Measurements from ENCODE around the gene NCF4. TPM values are rescaled to one million over a fixed set of nuclear protein-coding genes. Genes with fewer than 3 reads are reported as not detected.

Gene NCF4
- total RNA-seq, 4 donors from 2014 or later, result 4.4 to 175 (median 13.0) TPM

GRCh38 chr22:36875741-36876140 is 14.9 kb downstream of the NCF4 start:
- H3K27me3 ChIP-seq, result no peaks in the 10 kb centered on the region
- no peak for DNase-seq
- peaks cover 0 to 3% (median 0%) of the 10 kb centered on the region in 3 donors for H3K36me3 ChIP-seq
- TF ChIP-seq CTCF (IDR thresholded peaks at IDR 0.05), result no peak
- TF ChIP-seq POLR2A (IDR thresholded peaks at IDR 0.05), result no peak
- H3K4me3 ChIP-seq, result no peak overlapping the region
- no peaks in the 10 kb centered on the region for H3K9me3 ChIP-seq
- no peaks in the 10 kb centered on the region for H3K4me1 ChIP-seq
- H3K27ac ChIP-seq, result no peak overlapping the region

GRCh38 chr22:36879775-36880174 is 19.0 kb downstream of the NCF4 start:
- no peaks in the 10 kb centered on the region for H3K27me3 ChIP-seq
- peaks cover 0 to 9% (median 0%) of the 10 kb centered on the region in 4 donors for H3K9me3 ChIP-seq
- TF ChIP-seq POLR2A (IDR thresholded peaks at IDR 0.05), result no peak
- TF ChIP-seq CTCF (IDR thresholded peaks at IDR 0.05), result no peak
- H3K4me1 ChIP-seq, result no peaks in the 10 kb centered on the region
- no peaks in the 10 kb centered on the region for H3K36me3 ChIP-seq
- H3K27ac ChIP-seq, result no peak overlapping the region
- no peak overlapping the region for H3K4me3 ChIP-seq
- no peak for DNase-seq

GRCh38 chr22:36881504-36882245 is 20.9 kb downstream of the NCF4 start:
- Histone ChIP-seq H3K27ac (no peak overlapping the region), H3K9me3 (peaks cover 0 to 9% (median 0%) of the 10 kb centered on the region in 4 donors), H3K36me3 (no peaks in the 10 kb centered on the region), H3K4me1 (no peaks in the 10 kb centered on the region), H3K4me3 (no peak overlapping the region), H3K27me3 (no peaks in the 10 kb centered on the region)
- TF ChIP-seq CTCF (IDR thresholded peaks at IDR 0.05) (no peak), POLR2A (IDR thresholded peaks at IDR 0.05) (no peak)
- DNase-seq, result no peak

GRCh38 chr22:36884349-36885158 is 23.7 kb downstream of the NCF4 start:
- no peak overlapping the region for H3K27ac ChIP-seq

GRCh38 chr22:36885474-36885873 is 24.7 kb downstream of the NCF4 start:
- no peak for DNase-seq
- Histone ChIP-seq H3K9me3 (peaks cover 0 to 9% (median 0%) of the 10 kb centered on the region in 4 donors), H3K36me3 (no peaks in the 10 kb centered on the region), H3K4me1 (no peaks in the 10 kb centered on the region), H3K27me3 (no peaks in the 10 kb centered on the region), H3K4me3 (no peak overlapping the region), H3K27ac (no peak overlapping the region)
- TF ChIP-seq POLR2A (IDR thresholded peaks at IDR 0.05) (no peak), CTCF (IDR thresholded peaks at IDR 0.05) (no peak)

More at GRCh38 chr22:36884349-36885158, 23.7 kb downstream of the NCF4 start:
- no peak for DNase-seq
- H3K4me3 ChIP-seq, result no peak overlapping the region
- no peaks in the 10 kb centered on the region for H3K36me3 ChIP-seq
- H3K27me3 ChIP-seq, result no peaks in the 10 kb centered on the region
- H3K9me3 ChIP-seq, result peaks cover 0 to 9% (median 0%) of the 10 kb centered on the region in 4 donors
- H3K4me1 ChIP-seq, result no peaks in the 10 kb centered on the region
- TF ChIP-seq POLR2A (IDR thresholded peaks at IDR 0.05), result no peak
- TF ChIP-seq CTCF (IDR thresholded peaks at IDR 0.05), result no peak
